HL-60 (cell line): Measurements from ENCODE around the gene SYK.

ENCODE experiments used
- POLR2AphosphoS5 ChIP-seq: IDR thresholded peaks from 2 replicates; pipeline ENCODE4 v1.6.1; 2012; ENCODE audit warnings: low read depth
- SPI1 ChIP-seq: IDR thresholded peaks from 2 replicates; pipeline ENCODE4 v1.6.1; 2012; ENCODE audit warnings: low read depth, mild to moderate bottlenecking, borderline replicate concordance
- TF ChIP-seq, protein P1 (sequence below): IDR thresholded peaks from one replicate; pipeline ENCODE4 v1.5.1; 2011; ENCODE audit warnings: low read length, control low read depth, inconsistent platforms; ENCODE audit not compliant: insufficient read depth
- TF ChIP-seq, protein P2 (sequence below): IDR thresholded peaks from 2 replicates; pipeline ENCODE4 v1.6.1; 2012; ENCODE audit warnings: low read depth; ENCODE audit not compliant: insufficient replicate concordance

DNA sequence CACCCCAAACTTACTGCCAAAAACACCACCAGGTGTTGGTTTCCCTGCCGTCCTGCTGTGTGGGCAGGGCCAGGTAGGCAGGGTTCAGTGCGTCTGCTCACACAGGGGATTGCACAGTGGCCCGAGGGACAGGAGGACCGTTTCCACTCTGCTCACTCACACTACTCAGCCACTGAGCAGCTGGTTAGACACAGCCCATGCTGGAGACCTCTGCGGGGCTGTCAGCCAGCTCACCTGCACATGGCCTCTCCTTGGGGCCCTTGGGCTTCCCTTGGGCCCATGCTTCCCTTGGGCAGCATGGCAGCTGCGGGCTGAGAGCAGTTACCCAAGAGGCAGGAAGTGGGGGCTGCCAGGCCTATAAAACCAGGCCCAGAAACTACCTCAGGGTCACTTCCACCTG, 79.0 kb downstream of the SYK start:
- TF ChIP-seq, protein P1, sequence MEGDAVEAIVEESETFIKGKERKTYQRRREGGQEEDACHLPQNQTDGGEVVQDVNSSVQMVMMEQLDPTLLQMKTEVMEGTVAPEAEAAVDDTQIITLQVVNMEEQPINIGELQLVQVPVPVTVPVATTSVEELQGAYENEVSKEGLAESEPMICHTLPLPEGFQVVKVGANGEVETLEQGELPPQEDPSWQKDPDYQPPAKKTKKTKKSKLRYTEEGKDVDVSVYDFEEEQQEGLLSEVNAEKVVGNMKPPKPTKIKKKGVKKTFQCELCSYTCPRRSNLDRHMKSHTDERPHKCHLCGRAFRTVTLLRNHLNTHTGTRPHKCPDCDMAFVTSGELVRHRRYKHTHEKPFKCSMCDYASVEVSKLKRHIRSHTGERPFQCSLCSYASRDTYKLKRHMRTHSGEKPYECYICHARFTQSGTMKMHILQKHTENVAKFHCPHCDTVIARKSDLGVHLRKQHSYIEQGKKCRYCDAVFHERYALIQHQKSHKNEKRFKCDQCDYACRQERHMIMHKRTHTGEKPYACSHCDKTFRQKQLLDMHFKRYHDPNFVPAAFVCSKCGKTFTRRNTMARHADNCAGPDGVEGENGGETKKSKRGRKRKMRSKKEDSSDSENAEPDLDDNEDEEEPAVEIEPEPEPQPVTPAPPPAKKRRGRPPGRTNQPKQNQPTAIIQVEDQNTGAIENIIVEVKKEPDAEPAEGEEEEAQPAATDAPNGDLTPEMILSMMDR = no peak
- TF ChIP-seq, protein P2, sequence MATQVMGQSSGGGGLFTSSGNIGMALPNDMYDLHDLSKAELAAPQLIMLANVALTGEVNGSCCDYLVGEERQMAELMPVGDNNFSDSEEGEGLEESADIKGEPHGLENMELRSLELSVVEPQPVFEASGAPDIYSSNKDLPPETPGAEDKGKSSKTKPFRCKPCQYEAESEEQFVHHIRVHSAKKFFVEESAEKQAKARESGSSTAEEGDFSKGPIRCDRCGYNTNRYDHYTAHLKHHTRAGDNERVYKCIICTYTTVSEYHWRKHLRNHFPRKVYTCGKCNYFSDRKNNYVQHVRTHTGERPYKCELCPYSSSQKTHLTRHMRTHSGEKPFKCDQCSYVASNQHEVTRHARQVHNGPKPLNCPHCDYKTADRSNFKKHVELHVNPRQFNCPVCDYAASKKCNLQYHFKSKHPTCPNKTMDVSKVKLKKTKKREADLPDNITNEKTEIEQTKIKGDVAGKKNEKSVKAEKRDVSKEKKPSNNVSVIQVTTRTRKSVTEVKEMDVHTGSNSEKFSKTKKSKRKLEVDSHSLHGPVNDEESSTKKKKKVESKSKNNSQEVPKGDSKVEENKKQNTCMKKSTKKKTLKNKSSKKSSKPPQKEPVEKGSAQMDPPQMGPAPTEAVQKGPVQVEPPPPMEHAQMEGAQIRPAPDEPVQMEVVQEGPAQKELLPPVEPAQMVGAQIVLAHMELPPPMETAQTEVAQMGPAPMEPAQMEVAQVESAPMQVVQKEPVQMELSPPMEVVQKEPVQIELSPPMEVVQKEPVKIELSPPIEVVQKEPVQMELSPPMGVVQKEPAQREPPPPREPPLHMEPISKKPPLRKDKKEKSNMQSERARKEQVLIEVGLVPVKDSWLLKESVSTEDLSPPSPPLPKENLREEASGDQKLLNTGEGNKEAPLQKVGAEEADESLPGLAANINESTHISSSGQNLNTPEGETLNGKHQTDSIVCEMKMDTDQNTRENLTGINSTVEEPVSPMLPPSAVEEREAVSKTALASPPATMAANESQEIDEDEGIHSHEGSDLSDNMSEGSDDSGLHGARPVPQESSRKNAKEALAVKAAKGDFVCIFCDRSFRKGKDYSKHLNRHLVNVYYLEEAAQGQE = no peak
- TF ChIP-seq POLR2AphosphoS5 (no peak), SPI1 (no peak)
